HG02981 (cell line): ENCODE measurements around the gene DCST2.
A peak's percentile ranks its signal among the peaks of the same experiment; 100 is the strongest.

Experiments
- ATAC-seq: cut with Tn5 transposase; IDR thresholded peaks from one replicate; pipeline ENCODE4 v1.9.1; 2021; ENCODE audit warnings: mild to moderate bottlenecking, moderate library complexity; ENCODE audit not compliant: unreplicated experiment

The DCST2 gene

GRCh38 chr1:155070158-155070621 lies 36.6 kb upstream of the DCST2 start:
- no peak for ATAC-seq

- ATAC-seq = no peak
Measured at GRCh38 chr1:155069551-155070157, 36.1 kb upstream of the DCST2 start.

- no peak for ATAC-seq
Measured at GRCh38 chr1:155068599-155068998, 35.0 kb upstream of the DCST2 start.

- ATAC-seq = no peak
Measured at GRCh38 chr1:155066777-155067176, 33.2 kb upstream of the DCST2 start.

GRCh38 chr1:155064832-155065429 lies 31.4 kb upstream of the DCST2 start:
- ATAC-seq = no peak

GRCh38 chr1:155064111-155064831 lies 30.7 kb upstream of the DCST2 start:
- no peak for ATAC-seq

- ATAC-seq = peak; percentile 58
Measured at GRCh38 chr1:155063550-155064110, 30.0 kb upstream of the DCST2 start, which contains the start of gene EFNA4. TSS of gene EFNA4 (plus strand) at chr1:155063740. CDS start at chr1:155063824, 84 bp downstream.

- no peak for ATAC-seq
Measured at GRCh38 chr1:155062702-155063411, 29.3 kb upstream of the DCST2 start.

GRCh38 chr1:155062151-155062686 lies 28.6 kb upstream of the DCST2 start:
- no peak for ATAC-seq

- no peak for ATAC-seq
Measured at GRCh38 chr1:155061381-155062150, 28.0 kb upstream of the DCST2 start.

- no peak for ATAC-seq
Measured at GRCh38 chr1:155060736-155061135, 27.2 kb upstream of the DCST2 start.

- no peak for ATAC-seq
Measured at GRCh38 chr1:155057788-155058211, 24.2 kb upstream of the DCST2 start.

- ATAC-seq = no peak
Measured at GRCh38 chr1:155057104-155057503, 23.5 kb upstream of the DCST2 start.

GRCh38 chr1:155053531-155054105 lies 20.0 kb upstream of the DCST2 start:
- no peak for ATAC-seq

- ATAC-seq = no peak
Measured at GRCh38 chr1:155052439-155053395, 19.1 kb upstream of the DCST2 start.

GRCh38 chr1:155051777-155052398 lies 18.3 kb upstream of the DCST2 start:
- ATAC-seq = peak; percentile 4

- ATAC-seq = peak; percentile 1
Measured at GRCh38 chr1:155051342-155051776, 17.8 kb upstream of the DCST2 start.
